K562 (cell line): ENCODE results near the gene SERGEF. TPM values are rescaled to one million over a fixed set of nuclear protein-coding genes. Genes with fewer than 3 reads are reported as not detected.

Experiments used
- ATAC-seq: fragments of 200-7000 bp; cut with Tn5 transposase; 3 replicates; pipeline ENCODE4 v1.9.1; 2020; ENCODE audit warnings: moderate library complexity
- BruUV-seq: library from RNA; stranded (reverse); fragments of 400-500 nt; replicated peaks from 2 replicates; lab custom pipeline; 2021; lab: Mats Ljungman, UMichigan
- CTCF ChIA-PET: fragments of 300-600 bp; formaldehyde crosslinking; extraction: SDS; loops from one replicate; lab custom pipeline; 2021; ENCODE audit warnings: low intra/inter-chr PET ratio; lab: Yijun Ruan, JAX
- POLR2A ChIA-PET: fragments of 300-600, 350-650 bp; sonication (Branson Sonifier 250); formaldehyde crosslinking; extraction: SDS; loops from one replicate; lab custom pipeline; 2021; ENCODE audit warnings: antibody characterized with exemption, inconsistent platforms; lab: Yijun Ruan, JAX
- DNase-seq, 4 experiments: peaks; one replicate each; pipeline versions ENCODE4 v3.0.0 to v3.0.0-alpha.2; 2011 to 2018; ENCODE audit warnings: low spot score in 3 of 4, mixed read lengths in 3 of 4; ENCODE audit errors: extremely low read depth in 1 of 4
- FAIRE-seq: peaks from 2 replicates; lab custom pipeline; 2011; peaks lifted over from hg19 to GRCh38; lab: Jason Lieb, UNC
- H2AFZ ChIP-seq: 2 replicates; pipeline ENCODE4 v1.6.0; 2011; ENCODE audit warnings: low read depth, low read length, control low read depth, inconsistent platforms
- H3K27ac ChIP-seq: fragments of 200-600 bp; 3 replicates; pipeline ENCODE4 v1.8.0; 2011; ENCODE audit warnings: low read depth, mild to moderate bottlenecking, control low read depth, inconsistent platforms, low read length, moderate library complexity, mixed read lengths; ENCODE audit errors: extremely low read depth
- H3K27me3 ChIP-seq, 2 experiments: fragments of 300-600 bp in 1 of 2; 2 replicates in 1 of 2; 3 replicates in 1 of 2; pipeline versions ENCODE4 v1.6.0 to v1.8.0; 2011; ENCODE audit warnings: inconsistent platforms in 2 of 2, low read length in 2 of 2, mild to moderate bottlenecking in 1 of 2, mixed read lengths in 1 of 2, moderate library complexity in 1 of 2; ENCODE audit not compliant: control insufficient read depth in 2 of 2, insufficient read depth in 2 of 2
- H3K36me3 ChIP-seq: fragments of 300-600 bp; 3 replicates; pipeline ENCODE4 v1.8.0; 2011; ENCODE audit warnings: mild to moderate bottlenecking, low read length, inconsistent platforms; ENCODE audit not compliant: control insufficient read depth, insufficient read depth
- H3K4me1 ChIP-seq, 2 experiments: fragments of 200-600 bp in 1 of 2; replicated peaks in 1 of 2; 2 replicates in 1 of 2; 3 replicates in 1 of 2; pipeline versions ENCODE4 v1.5.1 to v1.8.0; 2011; ENCODE audit warnings: inconsistent platforms in 2 of 2, low read length in 2 of 2, mild to moderate bottlenecking in 1 of 2, mixed read lengths in 1 of 2, moderate library complexity in 1 of 2; ENCODE audit not compliant: control insufficient read depth in 2 of 2, insufficient read depth in 2 of 2
- H3K4me2 ChIP-seq: 2 replicates; pipeline ENCODE4 v1.6.1; 2011; ENCODE audit warnings: low read length, control low read depth, inconsistent platforms, mixed read lengths; ENCODE audit not compliant: insufficient read depth
- H3K4me3 ChIP-seq: fragments of 200-600 bp; sonication (generic), shearing (Covaris generic); 2 replicates; pipeline ENCODE4 v1.5.1; 2016; ENCODE audit warnings: control low read depth, inconsistent platforms
- H3K79me2 ChIP-seq: fragments of 200-600 bp; 3 replicates; pipeline ENCODE4 v1.8.0; 2011; ENCODE audit warnings: low read length, inconsistent platforms; ENCODE audit not compliant: control insufficient read depth, insufficient read depth
- H3K9ac ChIP-seq, 2 experiments: 2 replicates each; pipeline versions ENCODE4 v1.6.0 to v1.6.1; 2011; ENCODE audit warnings: low read depth in 2 of 2, low read length in 2 of 2, control low read depth in 1 of 2, inconsistent platforms in 1 of 2, mild to moderate bottlenecking in 1 of 2, mixed read lengths in 1 of 2; ENCODE audit not compliant: insufficient read depth in 1 of 2
- H3K9me1 ChIP-seq: one replicate; pipeline ENCODE4 v1.6.0; 2011; ENCODE audit warnings: inconsistent platforms, mild to moderate bottlenecking, low read length, moderate library complexity; ENCODE audit not compliant: control insufficient read depth, insufficient read depth
- H3K9me3 ChIP-seq: replicated peaks from 2 replicates; pipeline ENCODE4 v1.5.1; 2011; ENCODE audit warnings: low read depth, low read length, inconsistent platforms; ENCODE audit not compliant: control insufficient read depth, insufficient read depth
- H4K20me1 ChIP-seq: replicated peaks from 2 replicates; pipeline ENCODE4 v1.6.1; 2011; ENCODE audit warnings: low read length, inconsistent platforms, mixed read lengths; ENCODE audit not compliant: control insufficient read depth, insufficient read depth
- JUN ChIP-seq, 2 experiments: sonication (generic) in 1 of 2; formaldehyde crosslinking in 1 of 2; IDR thresholded peaks; 2 replicates each; pipeline versions ENCODE4 v1.6.1 to v1.8.0; 2012 to 2022; ENCODE audit warnings: borderline replicate concordance in 2 of 2, mild to moderate bottlenecking in 2 of 2, improper control_type of control experiment in 1 of 2, low read depth in 1 of 2, low read length in 1 of 2, missing genetic modification reagents in 1 of 2
- KDM5B ChIP-seq: fragments of 200-600 bp; sonication (generic); IDR thresholded peaks from 2 replicates; pipeline ENCODE4 v1.6.1; 2012; ENCODE audit warnings: low read depth, mild to moderate bottlenecking, moderate library complexity, low read length, control low read depth, inconsistent platforms; ENCODE audit not compliant: insufficient replicate concordance
- MYC ChIP-seq, 2 experiments: fragments of 250-450 bp in 1 of 2; sonication (Bioruptor Pico) in 1 of 2; IDR thresholded peaks; 2 replicates each; pipeline versions ENCODE4 v1.5.1 to v1.6.1; 2012 to 2021; ENCODE audit warnings: low read depth in 2 of 2, borderline replicate concordance in 1 of 2, improper control_type of control experiment in 1 of 2, low read length in 1 of 2, mild to moderate bottlenecking in 1 of 2, moderate library complexity in 1 of 2
- PCBP2 ChIP-seq: fragments of 200-400 bp; formaldehyde crosslinking; IDR thresholded peaks from 2 replicates; pipeline ENCODE4 v1.6.1; 2018; ENCODE audit warnings: low read length, low read depth, mild to moderate bottlenecking, moderate library complexity; ENCODE audit not compliant: poor library complexity, severe bottlenecking
- PRMT5 ChIP-seq: sonication (generic); formaldehyde crosslinking; IDR thresholded peaks from 2 replicates; pipeline ENCODE4 v1.5.0; 2020; ENCODE audit warnings: missing genetic modification reagents
- TRIM24 ChIP-seq, 2 experiments: fragments of 450-650 bp; IDR thresholded peaks; 2 replicates each; pipeline ENCODE4 v1.6.1; 2016
- ZNF184 ChIP-seq: sonication (generic); formaldehyde crosslinking; IDR thresholded peaks from 2 replicates; pipeline ENCODE4 v1.5.0; 2020; ENCODE audit warnings: missing genetic modification reagents
- ZNF696 ChIP-seq: fragments of 250-450 bp; sonication (Bioruptor Pico); conservative IDR thresholded peaks from 2 replicates; pipeline ENCODE4 v1.4.0; 2020; ENCODE audit warnings: mild to moderate bottlenecking, moderate library complexity
- WGBS: fragments of 100-300 bp; shearing (Covaris generic); methylation state at CpG from one replicate; pipeline ENCODE4 v1.1.6; 2016; ENCODE audit warnings: low coverage, mixed read lengths; ENCODE audit not compliant: insufficient coverage; ENCODE audit errors: missing lambda C conversion rate; 5-methylcytosine and 5-hydroxymethylcytosine counted together
- in situ Hi-C: fragments of 300-500 bp; cut with MboI; formaldehyde crosslinking; loops from 4 replicates; pipeline ENCODE4 v1.15.0; 2018; ENCODE audit warnings: inconsistent platforms, mixed read lengths
- intact Hi-C: fragments of 100-400 bp; cut with micrococcal nuclease; formaldehyde crosslinking; loops from 2 replicates; pipeline ENCODE4 v1.14.2; 2022
- polyA plus RNA-seq, 8 experiments: library from polyadenylated mRNA; depleted of rRNA in 4 of 8; stranded (reverse) in 5 of 8; unstranded in 3 of 8; fragments of >200 nt; fragmentation: Nextera tagmentation in 2 of 8; fragmentation: Illumina TruSeq in 1 of 8; extraction: Ambion mirVana in 2 of 8; extraction: Trizol in 1 of 8; gene quantifications; 2 replicates each; pipeline versions ENCODE4 v1.2.1 to v1.2.3, GENCODE V29; 2011 to 2014; ENCODE audit warnings: inconsistent platforms in 1 of 8, missing spikeins in 1 of 8
- total RNA-seq, 7 experiments: library from RNA; depleted of rRNA in 6 of 7; stranded (reverse); fragments of >200 nt in 6 of 7; fragmentation: Illumina TruSeq in 2 of 7; extraction: Trizol in 2 of 7; gene quantifications; 2 replicates each; pipeline versions ENCODE4 v1.2.1 to v1.2.3, GENCODE V29; 2011 to 2021; ENCODE audit warnings: low replicate concordance in 1 of 7
- TF ChIP-seq, protein P1 (sequence below): fragments of 250-450 bp; sonication (Bioruptor Pico); IDR thresholded peaks from 2 replicates; pipeline ENCODE4 v1.9.0; 2021; ENCODE audit warnings: mild to moderate bottlenecking
- TF ChIP-seq, protein P2 (sequence below): sonication (generic); formaldehyde crosslinking; IDR thresholded peaks from 2 replicates; pipeline ENCODE4 v1.8.1; 2023; ENCODE audit warnings: missing genetic modification reagents, mild to moderate bottlenecking, borderline replicate concordance

Gene SERGEF
- total and polyA plus RNA-seq, 9 of the 15 experiments (the other 6 are each of a cell fraction or from before 2014, with no cell fraction given), result 10.2 to 28.0 (median 19.9) TPM

DNA sequence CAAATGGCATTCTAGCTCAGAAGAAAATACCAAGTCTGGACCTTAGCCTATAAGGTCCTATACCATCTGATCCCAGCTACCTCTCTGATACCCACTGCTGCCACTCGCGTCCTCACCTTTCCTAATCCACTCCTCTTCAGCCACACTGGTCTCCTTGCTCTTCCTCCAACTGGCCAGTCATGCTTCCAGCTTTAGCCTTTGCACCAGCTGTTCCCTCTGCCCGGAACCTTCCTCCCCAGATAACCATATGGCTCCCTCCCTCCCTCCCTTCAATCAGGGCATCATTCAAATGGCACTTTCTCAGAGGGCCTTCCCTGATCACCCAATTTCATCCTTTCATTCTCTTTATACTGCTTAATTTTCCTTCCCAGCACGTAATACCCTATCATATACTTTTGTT lies 210.4 kb downstream of the SERGEF start:
- Histone ChIP-seq H2AFZ (no peak overlapping the region), H3K9me3 (no peaks in the 10 kb centered on the region), H3K4me2 (no peak overlapping the region), H3K9ac (no peak overlapping the region), H3K36me3 (no peaks in the 10 kb centered on the region), H3K4me1 (no peaks in the 10 kb centered on the region), H3K79me2 (no peaks in the 10 kb centered on the region), H3K27ac (no peak overlapping the region), H4K20me1 (no peaks in the 10 kb centered on the region; the same call in 1 of the 2 replicates), H3K4me3 (no peak overlapping the region), H3K9me1 (no peaks in the 10 kb centered on the region), H3K27me3 (peaks cover 0 to 4% of the 10 kb centered on the region in 2 experiments; a peak in 1 of 5 replicates)
- intact Hi-C loops (no loop called here), in situ Hi-C loops (no loop called here)
- no peak for FAIRE-seq
- ATAC-seq, result no peak
- WGBS, result 11% methylated on average over 4 of the region's 4 CpGs
- no peak for TF ChIP-seq JUN (IDR thresholded peaks at IDR 0.05; ENCODE audit: borderline replicate concordance, low read depth, low read length)
- TF ChIP-seq JUN (CRISPR knock-in tag; IDR thresholded peaks at IDR 0.05; ENCODE audit: borderline replicate concordance), result no peak
- no peak for TF ChIP-seq ZNF696 (CRISPR knock-in tag)
- POLR2A ChIA-PET, result interaction anchor here (0.9 kb wide), 1 partner anchor 14 kb away, joined by 3 read pairs; no protein-coding TSS in a partner anchor
- no peak for DNase-seq
- CTCF ChIA-PET, result no interaction called here
- BruUV-seq, result no TSS peak

DNA sequence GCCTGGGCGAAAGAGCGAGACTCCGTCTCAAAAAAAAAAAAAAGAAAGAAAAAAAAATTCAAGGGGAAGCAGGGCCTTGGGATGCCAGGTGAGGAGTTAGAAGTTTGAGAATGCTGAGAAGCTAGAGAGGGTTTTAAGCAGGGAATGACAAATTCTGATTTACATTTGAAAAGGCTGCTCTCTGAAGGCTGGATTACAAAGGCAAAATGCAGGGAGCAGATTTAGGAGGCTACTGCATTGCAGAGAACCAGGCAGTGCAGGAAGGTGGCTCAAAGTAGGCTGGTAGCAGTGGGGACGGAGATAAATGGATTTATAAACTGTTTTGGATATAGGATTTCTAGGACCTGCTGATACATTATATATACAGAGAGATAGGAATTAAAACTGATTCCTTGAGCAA lies 211.7 kb downstream of the SERGEF start:
- ChIA-PET POLR2A (no interaction called here), CTCF (no interaction called here)
- no peaks in the 10 kb centered on the region for H3K4me1 ChIP-seq
- TF ChIP-seq KDM5B, result no peak
- TF ChIP-seq, protein P1, sequence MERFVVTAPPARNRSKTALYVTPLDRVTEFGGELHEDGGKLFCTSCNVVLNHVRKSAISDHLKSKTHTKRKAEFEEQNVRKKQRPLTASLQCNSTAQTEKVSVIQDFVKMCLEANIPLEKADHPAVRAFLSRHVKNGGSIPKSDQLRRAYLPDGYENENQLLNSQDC (CRISPR knock-in tag), result no peak
- no peak for TF ChIP-seq PRMT5 (CRISPR knock-in tag)
- TF ChIP-seq, protein P2, sequence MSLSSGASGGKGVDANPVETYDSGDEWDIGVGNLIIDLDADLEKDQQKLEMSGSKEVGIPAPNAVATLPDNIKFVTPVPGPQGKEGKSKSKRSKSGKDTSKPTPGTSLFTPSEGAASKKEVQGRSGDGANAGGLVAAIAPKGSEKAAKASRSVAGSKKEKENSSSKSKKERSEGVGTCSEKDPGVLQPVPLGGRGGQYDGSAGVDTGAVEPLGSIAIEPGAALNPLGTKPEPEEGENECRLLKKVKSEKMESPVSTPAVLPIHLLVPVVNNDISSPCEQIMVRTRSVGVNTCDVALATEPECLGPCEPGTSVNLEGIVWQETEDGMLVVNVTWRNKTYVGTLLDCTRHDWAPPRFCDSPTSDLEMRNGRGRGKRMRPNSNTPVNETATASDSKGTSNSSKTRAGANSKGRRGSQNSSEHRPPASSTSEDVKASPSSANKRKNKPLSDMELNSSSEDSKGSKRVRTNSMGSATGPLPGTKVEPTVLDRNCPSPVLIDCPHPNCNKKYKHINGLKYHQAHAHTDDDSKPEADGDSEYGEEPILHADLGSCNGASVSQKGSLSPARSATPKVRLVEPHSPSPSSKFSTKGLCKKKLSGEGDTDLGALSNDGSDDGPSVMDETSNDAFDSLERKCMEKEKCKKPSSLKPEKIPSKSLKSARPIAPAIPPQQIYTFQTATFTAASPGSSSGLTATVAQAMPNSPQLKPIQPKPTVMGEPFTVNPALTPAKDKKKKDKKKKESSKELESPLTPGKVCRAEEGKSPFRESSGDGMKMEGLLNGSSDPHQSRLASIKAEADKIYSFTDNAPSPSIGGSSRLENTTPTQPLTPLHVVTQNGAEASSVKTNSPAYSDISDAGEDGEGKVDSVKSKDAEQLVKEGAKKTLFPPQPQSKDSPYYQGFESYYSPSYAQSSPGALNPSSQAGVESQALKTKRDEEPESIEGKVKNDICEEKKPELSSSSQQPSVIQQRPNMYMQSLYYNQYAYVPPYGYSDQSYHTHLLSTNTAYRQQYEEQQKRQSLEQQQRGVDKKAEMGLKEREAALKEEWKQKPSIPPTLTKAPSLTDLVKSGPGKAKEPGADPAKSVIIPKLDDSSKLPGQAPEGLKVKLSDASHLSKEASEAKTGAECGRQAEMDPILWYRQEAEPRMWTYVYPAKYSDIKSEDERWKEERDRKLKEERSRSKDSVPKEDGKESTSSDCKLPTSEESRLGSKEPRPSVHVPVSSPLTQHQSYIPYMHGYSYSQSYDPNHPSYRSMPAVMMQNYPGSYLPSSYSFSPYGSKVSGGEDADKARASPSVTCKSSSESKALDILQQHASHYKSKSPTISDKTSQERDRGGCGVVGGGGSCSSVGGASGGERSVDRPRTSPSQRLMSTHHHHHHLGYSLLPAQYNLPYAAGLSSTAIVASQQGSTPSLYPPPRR, result no peak
- no peak for TF ChIP-seq ZNF184 (CRISPR knock-in tag)
- TF ChIP-seq TRIM24 (IDR thresholded peaks at IDR 0.05), result no peak
- TF ChIP-seq MYC (IDR thresholded peaks at IDR 0.05; ENCODE audit: low read depth, low read length), result no peak
- TF ChIP-seq MYC (CRISPR knock-in tag; IDR thresholded peaks at IDR 0.05; ENCODE audit: borderline replicate concordance, low read depth), result no peak
- no peak for TF ChIP-seq PCBP2

More for the DNA sequence above, 211.7 kb downstream of the SERGEF start:
- no TSS peak for BruUV-seq
- peaks cover 0 to 4% of the 10 kb centered on the region in 2 experiments; a peak in 1 of 5 replicates for H3K27me3 ChIP-seq
- FAIRE-seq, result no peak
- no peak overlapping the region for H3K9ac ChIP-seq
- no peak for DNase-seq
- in situ Hi-C loops (no loop called here), intact Hi-C loops (no loop called here)
- WGBS, result 56% methylated on average over 1 of the region's 4 CpGs
- H3K4me2 ChIP-seq, result no peak overlapping the region
- no peaks in the 10 kb centered on the region; the same call in 1 of the 2 replicates for H4K20me1 ChIP-seq
- H3K9me1 ChIP-seq, result no peaks in the 10 kb centered on the region
- no peaks in the 10 kb centered on the region for H3K9me3 ChIP-seq
- ATAC-seq, result no peak
- H3K4me3 ChIP-seq, result no peak overlapping the region
- H3K79me2 ChIP-seq, result no peaks in the 10 kb centered on the region
- no peaks in the 10 kb centered on the region for H3K36me3 ChIP-seq
- no peak overlapping the region for H3K27ac ChIP-seq
- H2AFZ ChIP-seq, result no peak overlapping the region
